Ovary (tissue), 9 donors: Measurements from ENCODE around the gene IFNA13. TPM values are rescaled to one million over a fixed set of nuclear protein-coding genes. Genes with fewer than 3 reads are reported as not detected.
"Not testable (repeated sequence)": the region's sequence is repeated elsewhere in the genome, so short reads cannot be mapped to it uniquely, and the experiment has no call there.

Source experiments
- DNase-seq, 5 donors: peaks; one replicate each; pipeline ENCODE4 v3.0.0-alpha.2; 2019 to 2020
- H3K27ac ChIP-seq, 2 donors: fragments of 200-600 bp; one replicate each; pipeline versions ENCODE4 v1.5.1 to v1.8.0; 2019 to 2022
- H3K27me3 ChIP-seq: fragments of 200-600 bp; one replicate; pipeline ENCODE4 v1.8.0; 2022
- H3K36me3 ChIP-seq: fragments of 200-600 bp; sonication (generic); one replicate; pipeline ENCODE4 v1.5.1; 2019
- H3K4me1 ChIP-seq: one replicate; pipeline ENCODE4 v1.8.1; 2013; ENCODE audit warnings: mild to moderate bottlenecking, moderate library complexity; ENCODE audit not compliant: insufficient read depth
- H3K4me3 ChIP-seq: fragments of 200-600 bp; sonication (generic); one replicate; pipeline ENCODE4 v1.5.1; 2017
- H3K9me3 ChIP-seq, 2 donors: fragments of 200-600 bp in 1 of 2; sonication (generic) in 1 of 2; one replicate each; pipeline versions ENCODE4 v1.5.1 to v1.8.1; 2013 to 2019; ENCODE audit warnings: mild to moderate bottlenecking in 1 of 2, moderate library complexity in 1 of 2
- EP300 ChIP-seq: sonication (generic); formaldehyde crosslinking; IDR thresholded peaks from one replicate; pipeline ENCODE4 v1.6.1; 2017; ENCODE audit warnings: antibody characterized with exemption
- POLR2A ChIP-seq: fragments of 450-650 bp; IDR thresholded peaks from one replicate; pipeline ENCODE4 v1.6.1; 2017; ENCODE audit warnings: antibody characterized with exemption, mild to moderate bottlenecking, moderate library complexity
- WGBS, 3 donors: extraction: QIAGEN DNeasy Blood & Tissue Kit in 1 of 3; methylation state at CpG; one replicate each; pipeline versions ENCODE4 v1.1.5 to v1.1.7; 2013 to 2017; 5-methylcytosine and 5-hydroxymethylcytosine counted together
- intact Hi-C, 4 donors: fragments of 100-400 bp; cut with DNase I; formaldehyde crosslinking; loops; one replicate each; pipeline versions ENCODE4 v1.11.0 to v1.15.1; 2022 to 2023
- polyA plus RNA-seq, 2 donors: library from polyadenylated mRNA; stranded (reverse); fragments of 200-250 nt in 1 of 2; fragments of 350-450 nt in 1 of 2; fragmentation: Illumina TruSeq in 1 of 2; extraction: RNeasy Lipid Tissue Mini Kit (QIAGEN cat#74804) in 1 of 2; gene quantifications; one replicate each; pipeline ENCODE4 v1.2.3, GENCODE V29; 2013 to 2014
- total RNA-seq, 7 donors: library from RNA; depleted of rRNA in 2 of 7; stranded (reverse); fragments of >200 nt in 2 of 7; fragmentation: NEBNext Ultra II Directional in 3 of 7; extraction: Animal tissue kit (Norgen Biotek cat#: 25700) in 3 of 7; gene quantifications; one replicate each; pipeline versions ENCODE4 v1.1.0 to v1.2.4, GENCODE V29; 2016 to 2023
- TF ChIP-seq, protein P1 (sequence below), 3 donors: fragments of 450-650 bp in 2 of 3; fragments of 200-600 bp in 1 of 3; IDR thresholded peaks; one replicate each; pipeline versions ENCODE4 v1.5.1 to v1.8.0; 2016 to 2022; ENCODE audit warnings: antibody characterized with exemption in 3 of 3, mild to moderate bottlenecking in 1 of 3
- donor health status: DM: no; HTN: no; CAD: no; lungs with moderate emphysema.
- donor health status: DM: no; HTN: no; CAD: no.
- donor health status: Bipolar disorder and iron deficiency.
- donor health status: DM: yes; HTN: yes; CAD: no.
- donor health status: DM: no; HTN: no; CAD: no.
- donor health status: DM: yes; HTN: yes; CAD: no.

The IFNA13 gene
- total and polyA plus RNA-seq, 9 donors, result 0.12 TPM; not detected in 8

DNA sequence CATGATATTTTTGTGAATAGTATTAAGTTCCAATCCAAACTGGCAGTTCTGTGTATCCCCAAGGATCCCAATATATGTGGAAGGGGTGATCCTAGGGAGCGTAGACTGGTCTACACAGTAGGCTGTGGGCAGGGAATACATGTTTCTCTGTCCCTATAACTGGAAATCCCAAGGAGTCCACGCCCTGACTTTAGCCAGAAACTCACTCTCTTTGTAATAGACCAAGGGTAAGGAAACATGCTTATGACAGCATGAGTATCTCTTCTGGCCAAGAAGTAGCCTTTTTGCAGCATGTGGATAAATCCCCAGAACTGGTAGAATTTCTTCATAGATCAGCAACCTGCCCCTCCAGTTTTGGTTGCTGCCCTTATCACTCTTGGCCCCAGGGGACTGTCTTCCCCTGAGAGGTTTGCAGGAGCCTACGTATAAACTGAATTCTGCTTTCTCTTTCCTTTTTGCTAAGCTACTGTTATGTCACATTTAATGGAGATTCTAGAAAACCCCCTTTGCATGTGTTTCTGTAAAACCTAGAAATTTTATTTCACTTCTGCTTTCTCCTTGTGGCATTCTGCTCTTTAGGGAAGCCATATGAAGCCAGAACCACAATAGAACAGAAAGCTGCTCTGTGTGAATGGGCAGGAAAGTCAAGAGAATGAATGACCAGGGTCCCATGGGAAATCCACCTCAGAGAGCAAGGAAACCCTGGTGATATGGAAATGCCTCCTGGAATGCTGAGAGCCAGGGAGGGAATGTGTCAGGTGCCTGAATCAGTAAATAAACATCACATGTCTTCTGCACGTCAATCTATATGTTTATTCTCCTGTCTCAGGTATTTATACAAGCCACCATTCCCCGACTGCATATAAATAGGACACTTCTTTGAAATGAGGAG lies 13.8 kb upstream of the IFNA13 start:
- intact Hi-C loops, result no loop called here
- 56 to 62% (median 57%) methylated on average over 5 of the region's 5 CpGs for WGBS, 3 donors
- Histone ChIP-seq H3K4me3 (no peak overlapping the region), H3K27me3 (no peaks in the 10 kb centered on the region), H3K4me1 (no peaks in the 10 kb centered on the region), H3K36me3 (no peaks in the 10 kb centered on the region), H3K9me3 (no peaks in the 10 kb centered on the region), H3K27ac (no peak overlapping the region)
- DNase-seq, result no peak
- TF ChIP-seq POLR2A (no peak), EP300 (no peak)
- TF ChIP-seq, protein P1, sequence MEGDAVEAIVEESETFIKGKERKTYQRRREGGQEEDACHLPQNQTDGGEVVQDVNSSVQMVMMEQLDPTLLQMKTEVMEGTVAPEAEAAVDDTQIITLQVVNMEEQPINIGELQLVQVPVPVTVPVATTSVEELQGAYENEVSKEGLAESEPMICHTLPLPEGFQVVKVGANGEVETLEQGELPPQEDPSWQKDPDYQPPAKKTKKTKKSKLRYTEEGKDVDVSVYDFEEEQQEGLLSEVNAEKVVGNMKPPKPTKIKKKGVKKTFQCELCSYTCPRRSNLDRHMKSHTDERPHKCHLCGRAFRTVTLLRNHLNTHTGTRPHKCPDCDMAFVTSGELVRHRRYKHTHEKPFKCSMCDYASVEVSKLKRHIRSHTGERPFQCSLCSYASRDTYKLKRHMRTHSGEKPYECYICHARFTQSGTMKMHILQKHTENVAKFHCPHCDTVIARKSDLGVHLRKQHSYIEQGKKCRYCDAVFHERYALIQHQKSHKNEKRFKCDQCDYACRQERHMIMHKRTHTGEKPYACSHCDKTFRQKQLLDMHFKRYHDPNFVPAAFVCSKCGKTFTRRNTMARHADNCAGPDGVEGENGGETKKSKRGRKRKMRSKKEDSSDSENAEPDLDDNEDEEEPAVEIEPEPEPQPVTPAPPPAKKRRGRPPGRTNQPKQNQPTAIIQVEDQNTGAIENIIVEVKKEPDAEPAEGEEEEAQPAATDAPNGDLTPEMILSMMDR (IDR thresholded peaks at IDR 0.05), result no peak

DNA sequence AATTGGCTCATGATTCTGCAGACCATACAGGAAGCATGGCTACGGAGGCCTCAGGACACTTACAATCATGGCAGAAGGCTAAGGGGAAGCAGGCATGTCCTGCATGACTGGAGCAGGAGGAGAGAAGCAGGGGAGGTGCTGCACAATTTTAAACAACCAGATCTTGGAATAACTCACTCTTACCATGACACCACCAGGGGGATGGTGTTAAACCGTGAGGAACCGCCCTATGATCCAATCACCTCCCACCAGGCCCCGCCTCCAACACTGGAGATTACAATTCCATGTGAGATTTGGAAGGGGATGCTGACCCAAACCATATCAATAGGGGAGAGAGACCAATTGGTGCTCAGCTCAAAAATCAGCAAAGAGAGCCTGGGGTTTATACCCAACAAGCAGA lies 3.6 kb upstream of the IFNA13 start:
- H3K9me3 ChIP-seq, result not testable (repeated sequence)
- 69 to 73% (median 72%) methylated on average over 4 of the region's 4 CpGs for WGBS, 3 donors

DNA sequence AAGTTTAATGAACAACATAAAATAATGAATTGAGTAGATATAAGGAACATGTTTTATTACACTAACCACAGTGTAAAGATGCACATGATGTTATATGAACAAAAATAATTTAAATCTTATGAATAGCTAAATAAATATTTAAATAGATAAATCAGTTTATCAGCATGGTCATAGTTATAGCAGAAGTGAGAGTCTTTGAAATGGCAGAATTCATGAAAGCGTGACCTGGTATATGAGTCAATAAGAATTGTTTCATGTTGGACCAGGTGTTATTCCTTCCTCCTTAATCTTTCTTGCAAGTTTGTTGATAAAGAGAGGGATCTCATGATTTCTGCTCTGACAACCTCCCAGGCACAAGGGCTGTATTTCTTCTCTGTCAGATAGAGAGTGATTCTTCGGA lies 688 bp downstream of the IFNA13 start:
- intact Hi-C loops, DNase-seq, H3K27ac ChIP-seq, H3K9me3 ChIP-seq, H3K4me3 ChIP-seq, H3K36me3 ChIP-seq, H3K4me1 ChIP-seq, H3K27me3 ChIP-seq: not testable (repeated sequence)
- 99 to 100% (median 100%) methylated on average over 1 to 2 of the region's 2 CpGs for WGBS, 3 donors

More for the DNA sequence above, 3.6 kb upstream of the IFNA13 start:
- H3K27ac ChIP-seq, intact Hi-C loops, H3K27me3 ChIP-seq, H3K4me1 ChIP-seq, DNase-seq, H3K4me3 ChIP-seq, H3K36me3 ChIP-seq: not testable (repeated sequence)

DNA sequence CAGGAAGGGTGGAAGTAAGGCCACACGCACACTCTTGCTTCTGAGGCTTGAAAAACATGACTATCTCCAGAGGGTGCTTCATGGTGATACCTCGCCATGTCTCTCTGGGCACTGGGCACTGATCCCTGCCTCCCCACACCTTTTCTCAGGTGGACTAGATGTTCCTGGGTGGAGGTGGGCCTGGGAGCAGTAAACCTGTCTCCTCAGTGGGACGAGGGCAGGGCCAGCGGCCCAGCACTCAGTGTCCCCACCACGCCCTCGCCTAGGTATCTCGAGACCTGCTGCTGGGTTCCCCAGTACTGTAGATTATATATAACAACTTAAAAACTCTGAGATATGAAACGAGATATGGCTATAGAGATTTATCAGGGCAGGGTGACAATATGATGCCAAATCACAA lies 5.6 kb downstream of the IFNA13 start:
- Histone ChIP-seq H3K4me3 (no peak overlapping the region), H3K27ac (no peak overlapping the region), H3K4me1 (no peaks in the 10 kb centered on the region), H3K36me3 (no peaks in the 10 kb centered on the region), H3K27me3 (no peaks in the 10 kb centered on the region), H3K9me3 (no peaks in the 10 kb centered on the region)
- 89 to 94% (median 94%) methylated on average over 8 of the region's 8 CpGs for WGBS, 3 donors
- TF ChIP-seq POLR2A (no peak), EP300 (no peak)
- TF ChIP-seq, protein P1 (IDR thresholded peaks at IDR 0.05), result no peak
- no peak for DNase-seq
- intact Hi-C loops, result no loop called here

DNA sequence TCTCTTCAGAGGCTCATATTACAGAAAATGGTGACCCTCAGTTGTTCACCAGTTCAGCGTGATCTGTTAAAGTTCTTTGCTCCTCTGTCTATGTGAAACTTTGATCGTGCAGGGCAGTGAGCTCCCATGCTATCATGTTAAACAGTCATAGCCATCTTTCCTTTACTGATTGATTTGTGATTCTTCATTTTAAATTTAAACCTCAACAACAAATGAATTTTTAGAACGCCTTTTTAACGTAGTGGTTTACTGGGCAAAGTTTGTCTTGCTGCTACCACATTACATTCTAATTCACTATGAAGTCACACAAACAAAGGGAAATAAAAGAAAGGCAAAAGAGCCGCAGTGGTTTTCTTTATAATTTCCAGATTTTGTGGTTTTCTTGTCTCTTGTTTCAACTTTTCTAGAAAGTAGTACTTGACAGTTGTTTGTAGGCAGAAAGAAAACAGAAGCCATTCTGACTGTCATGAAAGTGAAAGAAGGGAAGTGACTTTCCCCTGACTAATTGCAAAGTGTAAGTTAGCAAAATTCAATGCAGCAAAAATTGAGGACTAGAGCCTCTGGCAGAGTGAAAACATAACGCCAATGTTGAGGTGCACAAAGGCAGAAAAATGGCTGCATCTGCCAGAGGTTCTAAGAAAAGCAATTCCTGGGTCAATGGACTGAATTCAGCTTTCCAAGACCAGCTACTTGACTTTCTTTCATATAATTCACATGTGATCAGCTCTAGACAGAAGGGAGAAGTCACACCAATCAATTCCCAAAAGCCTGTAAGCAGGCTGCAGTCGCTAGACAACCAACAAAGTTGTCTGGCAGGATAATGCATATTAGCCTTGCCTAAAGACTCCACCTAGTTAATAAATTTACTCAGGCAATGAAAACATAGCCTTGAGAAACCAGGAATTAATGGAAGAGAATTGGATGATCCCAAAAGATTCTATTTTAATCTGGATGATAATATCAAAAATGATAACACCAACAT lies 10.1 kb downstream of the IFNA13 start:
- no peak for DNase-seq
- Histone ChIP-seq H3K27me3 (no peaks in the 10 kb centered on the region), H3K36me3 (no peaks in the 10 kb centered on the region), H3K27ac (no peak overlapping the region), H3K4me1 (no peaks in the 10 kb centered on the region), H3K9me3 (no peaks in the 10 kb centered on the region), H3K4me3 (no peak overlapping the region)
- WGBS, 3 donors, result 40 to 58% (median 51%) methylated on average over 7 of the region's 7 CpGs
- intact Hi-C loops, result no loop called here
- TF ChIP-seq EP300 (no peak), POLR2A (no peak)
- TF ChIP-seq, protein P1 (IDR thresholded peaks at IDR 0.05), result no peak
